Activated naive CD8-positive, alpha-beta T cell (primary cell): ENCODE data around the gene GEMIN7.
A peak's percentile ranks its signal among the peaks of the same experiment; 100 is the strongest.

Experiments
- H3K27ac Mint-ChIP-seq: one replicate; pipeline ENCODE4 v1.8.0; 2021; ENCODE audit warnings: mixed read lengths
- H3K27me3 Mint-ChIP-seq: one replicate; pipeline ENCODE4 v1.8.0; 2021; ENCODE audit warnings: mixed read lengths
- H3K36me3 Mint-ChIP-seq: one replicate; pipeline ENCODE4 v1.8.0; 2021; ENCODE audit warnings: mixed read lengths
- H3K4me1 Mint-ChIP-seq: one replicate; pipeline ENCODE4 v1.8.0; 2021; ENCODE audit warnings: low read depth, mixed read lengths
- H3K4me3 Mint-ChIP-seq: one replicate; pipeline ENCODE4 v1.8.0; 2021; ENCODE audit warnings: mild to moderate bottlenecking, mixed read lengths
- H3K9me3 Mint-ChIP-seq: one replicate; pipeline ENCODE4 v1.8.0; 2021; ENCODE audit warnings: low read depth, mixed read lengths

The GEMIN7 gene

DNA sequence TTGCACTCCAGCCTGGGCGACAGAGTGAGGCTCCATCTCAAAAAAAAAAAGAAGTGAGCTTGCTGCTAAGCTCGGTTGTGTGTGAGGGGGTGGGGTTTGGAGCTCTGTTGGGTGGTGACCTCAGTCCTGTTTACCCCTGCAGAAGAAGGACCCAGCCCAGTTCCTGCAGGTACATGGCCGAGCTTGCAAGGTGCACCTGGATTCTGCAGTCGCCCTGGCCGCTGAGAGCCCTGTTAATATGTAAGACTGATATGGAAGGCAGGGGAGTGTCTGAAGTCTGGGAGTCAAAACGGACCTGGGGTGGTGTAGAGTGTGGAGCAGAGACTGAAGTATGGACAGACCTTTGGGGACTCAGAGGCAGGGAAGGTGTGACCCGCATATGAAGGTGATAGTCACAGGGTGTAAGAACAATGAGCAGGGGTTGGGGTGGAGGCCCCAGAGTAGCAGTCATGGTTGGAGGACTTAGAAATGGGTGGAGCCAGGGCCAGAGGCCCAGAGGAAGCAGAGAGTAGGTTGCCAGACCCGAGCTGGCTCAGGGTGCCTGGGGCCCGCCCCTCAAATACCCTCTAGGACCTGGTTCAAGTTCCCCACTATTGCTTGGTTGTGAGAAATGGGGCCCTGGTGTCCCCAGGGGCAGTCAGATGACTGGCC, 27.0 kb upstream of the GEMIN7 start:
- H3K4me1 Mint-ChIP-seq = peaks cover 19% of the 10 kb centered on the region
- H3K9me3 Mint-ChIP-seq = no peaks in the 10 kb centered on the region
- H3K27ac Mint-ChIP-seq = peak overlapping the region; percentile 22
- no peaks in the 10 kb centered on the region for H3K36me3 Mint-ChIP-seq
- H3K27me3 Mint-ChIP-seq = no peaks in the 10 kb centered on the region
- H3K4me3 Mint-ChIP-seq = no peak overlapping the region

DNA sequence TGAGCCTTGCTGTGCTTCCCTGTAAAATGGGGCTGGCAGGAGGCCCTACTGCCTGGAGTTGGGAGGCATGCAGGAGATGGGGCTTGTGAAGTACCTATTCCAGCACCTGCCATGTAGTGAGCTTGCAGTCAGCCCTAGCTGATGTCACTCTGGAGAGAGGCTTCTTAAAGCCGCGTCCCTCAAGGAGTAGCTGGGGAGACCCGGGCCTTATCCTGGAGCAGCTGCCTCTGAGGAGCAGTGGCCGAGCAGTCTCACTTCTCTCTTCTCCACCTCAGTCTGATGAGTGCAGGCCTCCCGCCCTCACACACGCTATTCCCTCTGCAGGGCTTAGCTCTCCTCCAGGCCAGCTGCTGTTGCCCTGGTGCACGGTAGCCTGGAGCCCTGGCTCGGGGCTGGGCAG, 22.2 kb upstream of the GEMIN7 start:
- no peak overlapping the region for H3K27ac Mint-ChIP-seq
- H3K4me1 Mint-ChIP-seq = peaks cover 2% of the 10 kb centered on the region
- H3K9me3 Mint-ChIP-seq = no peaks in the 10 kb centered on the region
- peaks cover 2% of the 10 kb centered on the region for H3K36me3 Mint-ChIP-seq
- H3K27me3 Mint-ChIP-seq = no peaks in the 10 kb centered on the region
- no peak overlapping the region for H3K4me3 Mint-ChIP-seq

DNA sequence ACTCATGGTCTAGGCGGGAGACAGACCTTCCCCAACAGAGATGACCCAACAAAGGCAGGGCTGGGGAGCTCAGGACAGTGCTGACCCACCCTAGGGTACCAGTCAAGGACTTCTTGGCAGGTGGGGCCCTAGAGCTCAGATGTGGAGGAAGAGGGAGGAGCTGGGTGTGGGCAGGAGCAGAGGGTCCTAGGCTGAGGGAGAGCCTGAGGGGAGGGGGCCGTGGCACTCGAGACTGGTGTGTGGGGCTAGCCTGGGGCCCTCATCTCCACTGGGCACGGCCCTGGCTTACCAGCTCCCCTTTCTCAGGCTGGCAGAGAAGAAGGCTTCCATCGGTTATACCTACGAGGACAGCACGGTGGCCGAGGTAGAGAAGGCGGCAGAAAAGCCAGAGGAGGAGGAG, 21.6 kb upstream of the GEMIN7 start:
- Mint-ChIP-seq H3K27me3 (no peaks in the 10 kb centered on the region), H3K4me3 (no peak overlapping the region), H3K27ac (no peak overlapping the region), H3K4me1 (peaks cover 2% of the 10 kb centered on the region), H3K9me3 (no peaks in the 10 kb centered on the region), H3K36me3 (peaks cover 2% of the 10 kb centered on the region)

DNA sequence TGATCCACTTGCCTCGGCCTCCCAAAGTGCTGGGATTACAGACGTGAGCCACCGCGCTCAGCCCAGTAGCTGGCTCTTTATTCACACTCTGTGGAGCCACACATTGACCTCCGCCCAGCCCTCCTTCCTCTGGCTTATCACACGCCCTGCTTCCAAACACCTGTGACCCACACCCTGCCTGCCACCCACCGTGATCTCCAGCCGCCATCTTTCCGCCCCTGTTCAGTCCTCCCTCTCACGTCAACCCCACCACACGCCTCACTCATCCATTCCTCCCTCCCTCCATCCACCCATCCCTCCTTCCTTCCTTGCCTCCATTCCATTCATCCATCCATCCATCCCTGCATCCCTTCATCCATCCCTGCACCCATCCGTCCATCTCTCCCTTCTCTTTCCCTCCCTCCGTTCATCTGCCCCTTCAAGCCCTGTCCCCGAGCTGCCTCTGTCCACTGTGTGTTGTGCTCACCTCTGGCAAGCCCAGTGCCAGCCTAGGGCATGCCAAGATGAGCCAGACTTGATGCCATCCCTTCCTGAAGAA, 20.4 kb upstream of the GEMIN7 start:
- Mint-ChIP-seq H3K27ac (no peak overlapping the region), H3K27me3 (no peaks in the 10 kb centered on the region), H3K4me3 (no peak overlapping the region), H3K4me1 (peaks cover 2% of the 10 kb centered on the region), H3K9me3 (no peaks in the 10 kb centered on the region), H3K36me3 (peaks cover 2% of the 10 kb centered on the region)

DNA sequence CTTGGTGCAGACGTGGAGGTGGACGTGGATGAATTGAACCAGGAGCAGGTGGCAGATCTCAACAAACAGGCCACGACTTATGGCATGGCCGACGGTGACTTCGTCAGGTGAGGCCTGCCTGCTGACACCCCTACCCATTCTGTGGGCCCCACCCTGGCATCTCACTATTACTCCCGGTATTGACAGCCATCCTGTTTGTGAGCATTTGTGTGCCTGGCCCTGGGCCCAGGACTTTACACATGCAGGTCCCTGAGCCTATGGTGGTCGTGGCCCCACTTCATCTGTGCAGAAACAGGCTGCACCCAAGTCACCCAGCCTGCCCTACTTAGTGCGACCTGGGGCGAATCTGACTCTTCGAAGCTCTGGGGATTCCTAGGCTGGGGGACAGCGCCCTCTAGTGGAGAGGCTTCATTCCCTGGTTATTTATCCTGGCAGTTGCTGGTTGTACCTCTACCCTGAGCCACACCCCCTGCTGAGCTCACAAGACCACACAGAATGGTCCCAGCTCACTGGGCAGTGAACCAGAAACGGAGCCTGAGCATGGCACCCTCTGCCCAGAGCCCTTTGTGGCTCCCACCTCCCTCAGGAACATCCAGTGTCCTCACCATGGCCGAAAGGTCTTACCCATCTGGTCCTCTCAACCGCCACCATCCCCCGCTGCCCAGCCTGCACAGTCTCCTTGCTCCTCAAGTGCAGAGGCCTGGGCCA, 19.6 kb upstream of the GEMIN7 start:
- Mint-ChIP-seq H3K9me3 (no peaks in the 10 kb centered on the region), H3K27ac (peak overlapping the region; percentile 10), H3K27me3 (no peaks in the 10 kb centered on the region), H3K4me3 (no peak overlapping the region), H3K36me3 (peaks cover 2% of the 10 kb centered on the region), H3K4me1 (peaks cover 2% of the 10 kb centered on the region)

DNA sequence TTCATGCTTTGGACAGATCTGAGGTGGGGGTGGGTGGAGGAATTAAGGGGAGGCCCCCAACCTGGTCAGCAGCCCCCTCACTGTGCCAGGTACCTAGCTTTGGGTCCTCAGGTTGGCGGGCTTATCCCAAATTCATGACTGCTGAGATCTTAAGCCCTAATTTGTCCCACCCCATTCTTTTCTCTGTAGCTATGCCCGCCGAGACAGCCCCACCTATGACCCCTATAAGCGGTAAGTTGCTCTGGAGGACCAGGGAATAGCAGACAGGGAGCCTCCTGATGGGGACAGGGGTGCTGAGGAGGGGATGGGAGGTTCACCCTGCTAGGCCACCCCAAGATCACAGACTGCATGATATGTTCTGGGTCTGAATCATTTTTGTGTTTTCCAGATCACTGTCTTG, 17.1 kb upstream of the GEMIN7 start:
- no peak overlapping the region for H3K27ac Mint-ChIP-seq
- no peak overlapping the region for H3K4me3 Mint-ChIP-seq
- H3K36me3 Mint-ChIP-seq = peaks cover 2% of the 10 kb centered on the region
- no peaks in the 10 kb centered on the region for H3K27me3 Mint-ChIP-seq
- peaks cover 2% of the 10 kb centered on the region for H3K4me1 Mint-ChIP-seq
- H3K9me3 Mint-ChIP-seq = no peaks in the 10 kb centered on the region

- H3K36me3 Mint-ChIP-seq = peaks cover 2% of the 10 kb centered on the region
- no peaks in the 10 kb centered on the region for H3K9me3 Mint-ChIP-seq
- peaks cover 2% of the 10 kb centered on the region for H3K4me1 Mint-ChIP-seq
- H3K27ac Mint-ChIP-seq = no peak overlapping the region
- H3K4me3 Mint-ChIP-seq = no peak overlapping the region
- no peaks in the 10 kb centered on the region for H3K27me3 Mint-ChIP-seq
Measured at GRCh38 chr19:45063851-45064801, 14.9 kb upstream of the GEMIN7 start.

DNA sequence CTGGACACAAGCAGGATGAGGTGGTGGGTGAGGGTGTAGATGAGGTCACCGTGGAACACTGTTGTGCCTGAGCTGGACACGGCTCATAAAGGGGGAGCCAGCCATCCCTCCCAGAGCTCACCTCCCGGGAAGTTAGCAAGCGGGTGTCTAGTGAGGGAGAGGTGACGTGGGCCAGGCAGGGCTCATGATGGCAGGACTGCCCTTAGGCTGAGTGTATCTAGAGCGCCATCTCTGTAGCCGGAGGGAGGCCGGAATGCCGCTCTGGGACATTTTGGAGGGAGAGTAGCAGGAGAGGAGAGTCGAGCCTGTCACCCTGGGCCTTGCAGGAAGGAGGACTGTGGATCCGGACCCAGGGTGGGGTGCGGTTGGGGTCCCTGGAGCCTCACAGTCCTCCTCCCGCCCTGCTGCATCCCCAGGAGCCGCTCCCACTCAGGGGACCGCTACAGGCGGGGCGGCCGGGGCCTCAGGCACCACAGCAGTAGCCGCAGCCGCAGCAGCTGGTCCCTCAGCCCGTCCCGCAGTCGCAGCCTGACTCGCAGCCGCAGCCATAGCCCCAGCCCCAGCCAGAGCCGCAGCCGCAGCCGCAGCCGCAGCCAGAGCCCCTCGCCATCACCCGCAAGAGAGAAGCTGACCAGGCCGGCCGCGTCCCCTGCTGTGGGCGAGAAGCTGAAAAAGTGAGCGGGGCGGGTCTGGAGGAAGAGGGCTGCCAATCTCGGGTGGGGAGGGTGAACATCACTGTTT, 12.0 kb upstream of the GEMIN7 start:
- H3K4me1 Mint-ChIP-seq = no peaks in the 10 kb centered on the region
- no peak overlapping the region for H3K4me3 Mint-ChIP-seq
- H3K27me3 Mint-ChIP-seq = no peaks in the 10 kb centered on the region
- H3K9me3 Mint-ChIP-seq = no peaks in the 10 kb centered on the region
- H3K27ac Mint-ChIP-seq = no peak overlapping the region
- H3K36me3 Mint-ChIP-seq = no peaks in the 10 kb centered on the region

- Mint-ChIP-seq H3K27ac (no peak overlapping the region), H3K36me3 (no peaks in the 10 kb centered on the region), H3K4me1 (no peaks in the 10 kb centered on the region), H3K9me3 (no peaks in the 10 kb centered on the region), H3K4me3 (no peak overlapping the region), H3K27me3 (no peaks in the 10 kb centered on the region)
Measured at GRCh38 chr19:45068041-45068440, 11.0 kb upstream of the GEMIN7 start.

- Mint-ChIP-seq H3K36me3 (no peaks in the 10 kb centered on the region), H3K27ac (no peak overlapping the region), H3K27me3 (no peaks in the 10 kb centered on the region), H3K4me1 (no peaks in the 10 kb centered on the region), H3K9me3 (no peaks in the 10 kb centered on the region), H3K4me3 (no peak overlapping the region)
Measured at GRCh38 chr19:45069056-45069455, 10.0 kb upstream of the GEMIN7 start.

DNA sequence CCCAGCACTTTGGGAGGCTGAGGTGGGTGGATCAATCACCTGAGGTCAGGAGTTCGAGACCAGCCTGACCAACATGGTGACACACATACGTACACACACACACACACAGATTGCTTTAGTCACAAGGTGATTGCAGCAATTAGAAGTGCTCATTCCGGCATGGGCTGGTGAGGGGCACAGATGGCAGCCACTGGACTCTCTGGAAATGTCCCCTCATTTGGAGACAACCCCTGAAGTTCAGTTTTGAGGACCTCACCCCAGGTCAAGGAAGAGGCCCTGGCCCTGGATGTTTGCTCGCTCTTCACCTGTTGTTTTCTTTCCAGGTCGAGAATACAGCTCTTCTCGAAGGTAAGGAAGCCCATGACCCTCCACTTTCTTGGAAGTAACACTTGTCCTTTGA, 8.8 kb upstream of the GEMIN7 start:
- H3K9me3 Mint-ChIP-seq = no peaks in the 10 kb centered on the region
- no peak overlapping the region for H3K27ac Mint-ChIP-seq
- H3K36me3 Mint-ChIP-seq = no peaks in the 10 kb centered on the region
- H3K4me3 Mint-ChIP-seq = no peak overlapping the region
- no peaks in the 10 kb centered on the region for H3K27me3 Mint-ChIP-seq
- peaks cover 5% of the 10 kb centered on the region for H3K4me1 Mint-ChIP-seq

DNA sequence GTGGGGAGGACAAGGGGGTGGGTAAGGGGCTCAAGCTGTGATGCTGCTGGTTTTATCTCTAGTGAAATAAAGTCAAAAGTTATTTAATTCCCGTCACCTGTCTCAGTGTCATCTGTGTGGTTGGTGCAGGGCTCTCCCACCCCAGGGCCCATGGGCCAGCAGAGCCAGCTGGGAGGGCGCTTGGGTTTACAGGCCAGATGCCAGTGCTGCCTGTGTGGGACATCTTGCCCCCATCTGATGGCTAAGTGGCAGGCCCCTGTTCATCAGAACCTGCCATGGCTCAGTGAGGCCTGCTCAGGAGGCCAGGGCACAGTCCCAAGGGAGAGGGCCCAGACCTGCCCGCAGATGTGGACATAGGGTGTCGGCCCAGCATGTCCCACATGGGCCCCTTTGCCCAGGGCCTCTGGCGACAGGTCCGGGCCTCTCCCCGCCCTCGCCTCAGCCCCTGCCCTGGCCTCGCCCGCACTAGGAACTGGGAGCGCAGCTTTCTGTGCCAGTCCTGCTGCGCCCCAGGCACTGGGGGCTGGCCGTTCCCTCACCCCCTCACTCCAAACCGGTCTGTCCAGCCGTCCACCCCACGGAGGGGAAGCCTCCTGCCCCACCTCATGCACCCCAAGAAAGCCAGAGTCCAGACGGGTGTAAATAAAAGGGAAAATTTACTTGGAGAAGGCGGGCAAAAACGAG, 8.1 kb upstream of the GEMIN7 start:
- Mint-ChIP-seq H3K27ac (no peak overlapping the region), H3K36me3 (no peaks in the 10 kb centered on the region), H3K4me1 (peaks cover 5% of the 10 kb centered on the region), H3K4me3 (no peak overlapping the region), H3K9me3 (no peaks in the 10 kb centered on the region), H3K27me3 (no peaks in the 10 kb centered on the region)

GRCh38 chr19:45071545-45071938, 7.5 kb upstream of the GEMIN7 start:
- Mint-ChIP-seq H3K27me3 (no peaks in the 10 kb centered on the region), H3K27ac (no peak overlapping the region), H3K36me3 (no peaks in the 10 kb centered on the region), H3K4me1 (peaks cover 7% of the 10 kb centered on the region), H3K9me3 (no peaks in the 10 kb centered on the region), H3K4me3 (no peak overlapping the region)
